Measurements from ENCODE around the gene MTHFD2L. TPM values are rescaled to one million over a fixed set of nuclear protein-coding genes. Genes with fewer than 3 reads are reported as not detected.

Gene MTHFD2L
- total RNA-seq, 1 donor from 2014 or later, result 14.6 TPM

- peaks cover 14% of the 10 kb centered on the region for H3K4me1 Mint-ChIP-seq (ENCODE audit: unreplicated experiment)
- H3K9me3 Mint-ChIP-seq, result no peaks in the 10 kb centered on the region
- H3K36me3 Mint-ChIP-seq, result no peaks in the 10 kb centered on the region
- no peaks in the 10 kb centered on the region for H3K27me3 Mint-ChIP-seq
- H3K27ac Mint-ChIP-seq, result peak overlapping the region; percentile 65
- H3K4me3 Mint-ChIP-seq, result no peak overlapping the region
- no peak for TF ChIP-seq CTCF (conservative IDR thresholded peaks at IDR 0.05)
- DNase-seq (ENCODE audit: extremely low spot score, unreplicated experiment), result no peak
These were observed 46.5 kb upstream of the MTHFD2L start for GRCh38 chr4:74111306-74111975.

GRCh38 chr4:74111990-74112389, 45.9 kb upstream of the MTHFD2L start:
- Mint-ChIP-seq H3K27ac (peak overlapping the region; percentile 65), H3K4me1 (ENCODE audit: unreplicated experiment) (peaks cover 18% of the 10 kb centered on the region)

GRCh38 chr4:74112399-74113105, 45.4 kb upstream of the MTHFD2L start:
- H3K27me3 Mint-ChIP-seq, result no peaks in the 10 kb centered on the region
- no peak for DNase-seq (ENCODE audit: extremely low spot score, unreplicated experiment)
- H3K9me3 Mint-ChIP-seq, result no peaks in the 10 kb centered on the region
- H3K27ac Mint-ChIP-seq, result peak overlapping the region; percentile 65
- H3K36me3 Mint-ChIP-seq, result no peaks in the 10 kb centered on the region
- TF ChIP-seq CTCF (conservative IDR thresholded peaks at IDR 0.05), result no peak
- H3K4me3 Mint-ChIP-seq, result no peak overlapping the region
- peaks cover 20% of the 10 kb centered on the region for H3K4me1 Mint-ChIP-seq (ENCODE audit: unreplicated experiment)

More at GRCh38 chr4:74111990-74112389, 45.9 kb upstream of the MTHFD2L start:
- DNase-seq (ENCODE audit: extremely low spot score, unreplicated experiment), result no peak
- no peaks in the 10 kb centered on the region for H3K9me3 Mint-ChIP-seq
- no peak for TF ChIP-seq CTCF (conservative IDR thresholded peaks at IDR 0.05)
- H3K36me3 Mint-ChIP-seq, result no peaks in the 10 kb centered on the region
- no peaks in the 10 kb centered on the region for H3K27me3 Mint-ChIP-seq
- H3K4me3 Mint-ChIP-seq, result no peak overlapping the region

- Mint-ChIP-seq H3K4me1 (ENCODE audit: unreplicated experiment) (peaks cover 14% of the 10 kb centered on the region), H3K36me3 (no peaks in the 10 kb centered on the region), H3K4me3 (no peak overlapping the region), H3K9me3 (no peaks in the 10 kb centered on the region), H3K27ac (no peak overlapping the region), H3K27me3 (no peaks in the 10 kb centered on the region)
- DNase-seq (ENCODE audit: extremely low spot score, unreplicated experiment), result no peak
- no peak for TF ChIP-seq CTCF (conservative IDR thresholded peaks at IDR 0.05)
These were observed 43.7 kb upstream of the MTHFD2L start for GRCh38 chr4:74114234-74114633.

- H3K27ac Mint-ChIP-seq, result peak overlapping the region; percentile 46
- no peaks in the 10 kb centered on the region for H3K9me3 Mint-ChIP-seq
- DNase-seq (ENCODE audit: extremely low spot score, unreplicated experiment), result no peak
- no peaks in the 10 kb centered on the region for H3K27me3 Mint-ChIP-seq
- no peaks in the 10 kb centered on the region for H3K36me3 Mint-ChIP-seq
- peak overlapping the region; percentile 1 for H3K4me3 Mint-ChIP-seq
- TF ChIP-seq CTCF (conservative IDR thresholded peaks at IDR 0.05), result no peak
- peaks cover 11% of the 10 kb centered on the region for H3K4me1 Mint-ChIP-seq (ENCODE audit: unreplicated experiment)
These were observed 40.8 kb upstream of the MTHFD2L start for GRCh38 chr4:74117024-74117534.

Measured in type B pancreatic cell (in vitro differentiated cells).